Measurements from ENCODE around the gene NPM1. TPM values are rescaled to one million over a fixed set of nuclear protein-coding genes. Genes with fewer than 3 reads are reported as not detected.

Gene NPM1
- total RNA-seq, 1 donor from 2014 or later: 389 TPM

GRCh38 chr5:171432076-171432475 lies 44.4 kb downstream of the NPM1 start:
- peaks cover 56% of the 10 kb centered on the region for H3K4me1 ChIP-seq
- H3K9me3 ChIP-seq (replicated peaks): no peaks in the 10 kb centered on the region
- H3K27me3 ChIP-seq (ENCODE audit: low read depth): no peaks in the 10 kb centered on the region
- no peak overlapping the region for H3K4me3 ChIP-seq
- no peak for DNase-seq
- intact Hi-C loops (cut with micrococcal nuclease): no loop called here
- no peak for TF ChIP-seq CTCF (IDR thresholded peaks at IDR 0.05; ENCODE audit: borderline replicate concordance)
- H3K36me3 ChIP-seq: no peaks in the 10 kb centered on the region
- no peak overlapping the region for H3K27ac ChIP-seq (replicated peaks)

- DNase-seq: no peak
- H3K27ac ChIP-seq (replicated peaks): peak overlapping the region; percentile 5
- no peaks in the 10 kb centered on the region for H3K36me3 ChIP-seq
- no peak overlapping the region for H3K4me3 ChIP-seq
- no peak for TF ChIP-seq CTCF (IDR thresholded peaks at IDR 0.05; ENCODE audit: borderline replicate concordance)
- H3K4me1 ChIP-seq: peaks cover 56% of the 10 kb centered on the region
- no peaks in the 10 kb centered on the region for H3K9me3 ChIP-seq (replicated peaks)
- no peaks in the 10 kb centered on the region for H3K27me3 ChIP-seq (ENCODE audit: low read depth)
- intact Hi-C loops (cut with micrococcal nuclease): no loop called here
These were observed 45.1 kb downstream of the NPM1 start for GRCh38 chr5:171432583-171433351.

- Histone ChIP-seq H3K9me3 (replicated peaks) (no peaks in the 10 kb centered on the region), H3K4me1 (peaks cover 56% of the 10 kb centered on the region), H3K27ac (replicated peaks) (peak overlapping the region; percentile 5), H3K4me3 (no peak overlapping the region), H3K27me3 (ENCODE audit: low read depth) (no peaks in the 10 kb centered on the region), H3K36me3 (no peaks in the 10 kb centered on the region)
- no peak for DNase-seq
- intact Hi-C loops (cut with micrococcal nuclease): no loop called here
- TF ChIP-seq CTCF (IDR thresholded peaks at IDR 0.05; ENCODE audit: borderline replicate concordance): no peak
These were observed 45.7 kb downstream of the NPM1 start for GRCh38 chr5:171433352-171433698.

- intact Hi-C loops (cut with micrococcal nuclease): no loop called here
- H3K36me3 ChIP-seq: no peaks in the 10 kb centered on the region
- H3K4me3 ChIP-seq: no peak overlapping the region
- DNase-seq: no peak
- no peak overlapping the region for H3K27ac ChIP-seq (replicated peaks)
- H3K27me3 ChIP-seq (ENCODE audit: low read depth): no peaks in the 10 kb centered on the region
- H3K4me1 ChIP-seq: peaks cover 59% of the 10 kb centered on the region
- H3K9me3 ChIP-seq (replicated peaks): no peaks in the 10 kb centered on the region
- no peak for TF ChIP-seq CTCF (IDR thresholded peaks at IDR 0.05; ENCODE audit: borderline replicate concordance)
These were observed 46.5 kb downstream of the NPM1 start for GRCh38 chr5:171433982-171434676.

GRCh38 chr5:171434874-171435273 lies 47.2 kb downstream of the NPM1 start:
- Histone ChIP-seq H3K27ac (replicated peaks) (no peak overlapping the region), H3K4me1 (peaks cover 66% of the 10 kb centered on the region), H3K27me3 (ENCODE audit: low read depth) (no peaks in the 10 kb centered on the region), H3K36me3 (no peaks in the 10 kb centered on the region), H3K9me3 (replicated peaks) (no peaks in the 10 kb centered on the region), H3K4me3 (no peak overlapping the region)
- intact Hi-C loops (cut with micrococcal nuclease): no loop called here
- TF ChIP-seq CTCF (IDR thresholded peaks at IDR 0.05; ENCODE audit: borderline replicate concordance): no peak
- no peak for DNase-seq
